Ishikawa (cell line): ENCODE data around the gene COMP.

Experiments used
- CEBPB ChIP-seq: IDR thresholded peaks from 2 replicates; pipeline ENCODE4 v1.6.1; 2012
- CREB1 ChIP-seq: IDR thresholded peaks from 2 replicates; pipeline ENCODE4 v1.6.1; 2012; ENCODE audit warnings: low read depth
- EGR1 ChIP-seq: IDR thresholded peaks from 2 replicates; pipeline ENCODE4 v1.6.1; 2012
- EP300 ChIP-seq: IDR thresholded peaks from 2 replicates; pipeline ENCODE4 v1.6.1; 2012; ENCODE audit warnings: borderline replicate concordance
- FOXM1 ChIP-seq: IDR thresholded peaks from 2 replicates; pipeline ENCODE4 v1.6.1; 2012; ENCODE audit warnings: low read depth, borderline replicate concordance
- NFIC ChIP-seq: IDR thresholded peaks from 2 replicates; pipeline ENCODE4 v1.6.1; 2012
- RAD21 ChIP-seq: IDR thresholded peaks from 2 replicates; pipeline ENCODE4 v1.6.1; 2012; ENCODE audit warnings: low read depth
- TAF1 ChIP-seq: IDR thresholded peaks from 2 replicates; pipeline ENCODE4 v1.6.1; 2012; ENCODE audit warnings: low read depth, mild to moderate bottlenecking
- TCF12 ChIP-seq: IDR thresholded peaks from 2 replicates; pipeline ENCODE4 v1.6.1; 2012; ENCODE audit warnings: low read depth
- TEAD4 ChIP-seq: IDR thresholded peaks from 2 replicates; pipeline ENCODE4 v1.6.1; 2012
- YY1 ChIP-seq: IDR thresholded peaks from 2 replicates; pipeline ENCODE4 v1.6.1; 2012; ENCODE audit warnings: low read depth
- ZBTB7A ChIP-seq: IDR thresholded peaks from 2 replicates; pipeline ENCODE4 v1.6.1; 2012; ENCODE audit warnings: low read depth
- TF ChIP-seq, protein P1 (sequence below): IDR thresholded peaks from 2 replicates; pipeline ENCODE4 v1.6.1; 2012
- TF ChIP-seq, protein P2 (sequence below): IDR thresholded peaks from 2 replicates; pipeline ENCODE4 v1.6.1; 2012
- TF ChIP-seq, protein P3 (sequence below): IDR thresholded peaks from 2 replicates; pipeline ENCODE4 v1.6.1; 2012; ENCODE audit warnings: low read depth, mild to moderate bottlenecking

Gene COMP

DNA sequence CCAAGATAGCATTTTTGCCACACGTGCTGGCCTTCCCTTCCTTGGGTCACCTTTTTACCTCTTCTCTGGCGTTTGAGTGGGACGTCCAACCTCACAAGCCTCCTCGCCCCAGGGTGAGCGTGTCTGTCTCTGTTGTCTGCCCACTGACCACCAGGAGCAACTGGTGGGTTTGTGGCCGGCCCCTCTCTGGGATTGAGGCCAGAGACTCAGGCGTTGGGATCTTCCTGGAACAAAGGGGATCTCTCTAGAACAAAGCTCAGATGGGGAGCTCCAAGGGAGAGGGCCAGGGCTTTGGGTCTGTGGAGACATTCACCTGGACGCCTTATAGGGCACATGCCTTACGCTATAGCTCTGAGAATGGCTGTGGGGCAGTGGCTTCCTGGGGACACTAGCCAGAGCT lies 17.4 kb downstream of the COMP start:
- no peak for TF ChIP-seq YY1
- TF ChIP-seq TAF1 = no peak
- TF ChIP-seq, protein P1, sequence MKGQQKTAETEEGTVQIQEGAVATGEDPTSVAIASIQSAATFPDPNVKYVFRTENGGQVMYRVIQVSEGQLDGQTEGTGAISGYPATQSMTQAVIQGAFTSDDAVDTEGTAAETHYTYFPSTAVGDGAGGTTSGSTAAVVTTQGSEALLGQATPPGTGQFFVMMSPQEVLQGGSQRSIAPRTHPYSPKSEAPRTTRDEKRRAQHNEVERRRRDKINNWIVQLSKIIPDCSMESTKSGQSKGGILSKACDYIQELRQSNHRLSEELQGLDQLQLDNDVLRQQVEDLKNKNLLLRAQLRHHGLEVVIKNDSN = no peak
- TF ChIP-seq, protein P2, sequence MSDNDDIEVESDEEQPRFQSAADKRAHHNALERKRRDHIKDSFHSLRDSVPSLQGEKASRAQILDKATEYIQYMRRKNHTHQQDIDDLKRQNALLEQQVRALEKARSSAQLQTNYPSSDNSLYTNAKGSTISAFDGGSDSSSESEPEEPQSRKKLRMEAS = no peak
- TF ChIP-seq TEAD4 = no peak

DNA sequence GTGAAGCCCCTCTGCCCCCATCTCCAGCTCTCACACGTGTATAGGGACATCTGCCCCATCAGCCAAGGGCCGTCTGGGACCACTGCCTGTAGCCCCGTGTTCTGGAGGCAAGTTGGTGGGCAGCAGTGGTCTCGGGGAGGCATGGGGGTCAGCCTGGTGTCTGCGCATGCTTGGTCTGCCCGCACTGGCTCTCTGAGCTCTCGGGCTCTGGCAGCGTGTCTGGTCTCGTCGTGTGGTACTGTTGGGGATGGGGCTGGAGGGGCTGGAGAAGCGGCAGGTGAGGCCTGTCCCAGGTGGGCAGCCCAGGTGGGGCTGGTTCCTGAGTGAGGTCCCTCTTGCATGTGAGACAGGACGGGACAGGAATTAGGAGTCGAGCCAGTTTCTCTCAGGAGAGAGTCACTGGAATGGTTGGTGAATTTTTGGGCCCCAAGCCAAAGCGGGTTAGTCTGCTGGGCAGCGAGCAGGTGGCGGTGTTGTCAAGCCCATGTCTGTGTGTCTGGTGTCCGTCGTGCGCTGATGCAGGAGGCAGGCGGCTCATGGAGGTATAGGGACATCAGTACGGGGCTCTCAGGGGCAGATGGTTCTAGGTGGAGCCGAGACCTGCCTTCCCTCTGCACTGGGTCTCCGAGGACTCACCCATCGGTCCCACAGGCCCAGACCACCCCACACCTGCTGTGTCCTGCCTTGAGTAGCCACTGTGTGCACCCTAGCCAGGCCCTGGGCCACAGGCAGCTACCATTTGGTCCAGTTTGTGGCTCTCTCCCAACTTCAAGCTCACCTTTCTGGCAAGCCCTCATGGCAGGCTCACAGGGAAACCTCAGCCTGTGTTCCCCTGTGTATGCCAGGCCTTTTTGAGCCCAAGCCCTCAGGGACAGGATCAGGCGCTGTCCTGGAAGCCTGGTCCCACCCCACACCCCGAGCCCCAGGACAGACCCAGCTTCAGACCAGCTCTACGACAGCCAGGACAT lies 18.2 kb downstream of the COMP start:
- TF ChIP-seq, protein P2 = no peak; the same call in 1 of the 2 replicates
- TF ChIP-seq RAD21 (peak; percentile 66), NFIC (peak; percentile 82), TAF1 (no peak), TEAD4 (0 out of 2 replicates have a peak, but pooled peaks have one; percentile 23)

DNA sequence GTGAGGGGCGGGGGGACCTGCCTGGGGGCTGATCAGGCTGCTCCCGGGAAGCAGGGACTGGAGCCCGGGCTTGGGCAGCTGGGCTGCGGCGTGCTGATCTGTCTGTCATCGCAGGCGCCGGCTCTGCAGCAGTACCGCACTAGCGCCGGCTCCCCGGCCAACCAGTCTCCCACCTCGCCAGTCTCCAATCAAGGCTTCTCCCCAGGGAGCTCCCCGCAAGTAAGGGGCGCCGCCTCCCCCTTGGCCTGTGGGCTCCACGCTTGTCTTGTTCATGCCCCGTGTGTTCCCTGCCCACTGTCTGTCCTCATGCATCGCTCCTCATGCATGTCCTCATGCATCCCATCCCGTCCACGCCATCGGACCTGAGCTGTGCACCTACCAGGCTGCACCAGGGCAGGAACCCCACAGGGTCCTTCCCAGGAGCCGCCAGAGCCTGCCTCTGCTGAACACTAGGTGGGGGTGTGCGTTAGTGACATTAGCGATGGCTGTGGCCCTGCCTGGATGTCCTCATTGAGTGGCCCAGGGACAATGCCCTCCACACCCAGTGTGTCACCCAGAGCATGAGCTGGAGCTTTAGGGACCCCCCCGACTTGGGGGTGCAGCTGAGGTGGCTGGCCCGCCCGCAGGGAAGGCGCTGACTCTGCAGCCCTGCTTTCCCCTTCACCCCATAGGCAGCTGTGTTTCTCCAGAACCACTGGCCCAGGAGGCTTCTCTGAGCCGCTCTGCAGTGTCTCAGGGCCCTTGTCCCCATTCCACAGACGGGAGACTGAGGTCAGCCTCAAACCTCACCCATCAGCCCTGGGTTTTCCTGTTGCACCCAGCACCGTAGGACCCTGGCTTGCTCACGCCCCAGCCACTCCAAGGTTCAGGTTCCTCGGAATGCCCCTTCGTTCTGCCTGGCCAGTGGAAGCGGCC lies 19.5 kb downstream of the COMP start:
- peak; percentile 40 for TF ChIP-seq RAD21
- TF ChIP-seq TEAD4 = no peak

DNA sequence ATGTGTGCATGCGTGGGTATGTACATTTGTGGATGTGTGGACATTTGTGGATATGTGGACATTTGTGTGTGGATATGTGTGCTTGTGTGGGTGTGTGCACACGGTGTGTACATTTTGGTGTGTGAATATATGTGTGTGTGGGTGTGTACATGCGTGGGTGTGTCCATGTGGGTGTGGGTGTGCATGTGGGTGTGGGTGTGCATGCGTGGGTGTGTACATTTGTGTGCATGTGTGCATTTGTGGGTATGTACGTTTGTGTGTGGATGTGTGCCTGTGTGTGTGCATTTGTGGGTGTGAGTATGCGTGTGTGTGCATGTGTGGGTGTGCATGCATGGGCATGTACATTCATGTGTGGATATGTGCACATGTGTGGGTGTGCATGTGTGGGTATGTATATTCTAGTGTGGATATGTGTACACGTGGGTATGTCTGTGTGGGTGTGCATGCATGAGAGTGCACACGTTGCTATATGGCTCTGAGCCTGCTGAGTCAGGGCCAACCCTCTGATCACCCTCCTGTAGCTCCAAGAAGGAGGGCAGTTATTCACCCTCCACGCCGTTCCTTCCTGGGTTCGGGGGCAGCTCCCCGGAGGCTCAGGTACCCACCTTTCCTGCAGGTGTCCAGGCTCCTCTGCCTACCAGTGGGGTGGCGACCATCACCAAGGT lies 20.3 kb downstream of the COMP start:
- TF ChIP-seq, protein P2 = no peak
- TF ChIP-seq CEBPB (no peak), EGR1 (no peak), FOXM1 (no peak), TEAD4 (no peak), RAD21 (no peak), TAF1 (no peak), NFIC (no peak), TCF12 (no peak), EP300 (no peak), CREB1 (no peak), ZBTB7A (no peak), YY1 (no peak)
- TF ChIP-seq, protein P1 = no peak

DNA sequence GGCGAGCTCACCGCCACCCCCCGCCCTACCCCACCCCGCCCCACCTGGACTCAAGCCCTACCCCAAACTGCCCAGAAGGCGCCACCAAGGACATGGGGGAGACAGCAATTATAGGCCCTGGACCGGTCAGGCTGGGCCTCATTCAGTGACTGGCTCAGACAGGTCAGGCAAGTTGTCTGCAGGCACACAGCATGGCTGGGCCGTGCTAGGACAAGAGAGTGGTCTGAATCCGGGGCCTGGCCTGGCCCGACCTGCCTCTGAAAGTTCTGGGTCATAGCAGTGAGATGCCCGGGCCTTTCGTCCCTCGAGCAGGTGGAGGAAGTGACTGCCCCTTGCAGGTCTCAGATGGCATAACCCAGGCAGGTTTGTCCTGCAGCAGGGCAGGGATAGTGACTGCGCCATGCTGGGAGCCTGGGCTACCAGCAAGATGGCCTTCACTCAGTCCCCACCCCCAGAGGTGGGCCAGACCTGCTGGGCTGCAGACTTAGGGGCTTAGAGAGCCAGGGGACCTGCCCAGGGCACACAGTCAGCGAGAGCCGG lies 21.0 kb downstream of the COMP start:
- TF ChIP-seq RAD21 (peak; percentile 26; the same call in 1 of the 2 replicates), CEBPB (no peak)

DNA sequence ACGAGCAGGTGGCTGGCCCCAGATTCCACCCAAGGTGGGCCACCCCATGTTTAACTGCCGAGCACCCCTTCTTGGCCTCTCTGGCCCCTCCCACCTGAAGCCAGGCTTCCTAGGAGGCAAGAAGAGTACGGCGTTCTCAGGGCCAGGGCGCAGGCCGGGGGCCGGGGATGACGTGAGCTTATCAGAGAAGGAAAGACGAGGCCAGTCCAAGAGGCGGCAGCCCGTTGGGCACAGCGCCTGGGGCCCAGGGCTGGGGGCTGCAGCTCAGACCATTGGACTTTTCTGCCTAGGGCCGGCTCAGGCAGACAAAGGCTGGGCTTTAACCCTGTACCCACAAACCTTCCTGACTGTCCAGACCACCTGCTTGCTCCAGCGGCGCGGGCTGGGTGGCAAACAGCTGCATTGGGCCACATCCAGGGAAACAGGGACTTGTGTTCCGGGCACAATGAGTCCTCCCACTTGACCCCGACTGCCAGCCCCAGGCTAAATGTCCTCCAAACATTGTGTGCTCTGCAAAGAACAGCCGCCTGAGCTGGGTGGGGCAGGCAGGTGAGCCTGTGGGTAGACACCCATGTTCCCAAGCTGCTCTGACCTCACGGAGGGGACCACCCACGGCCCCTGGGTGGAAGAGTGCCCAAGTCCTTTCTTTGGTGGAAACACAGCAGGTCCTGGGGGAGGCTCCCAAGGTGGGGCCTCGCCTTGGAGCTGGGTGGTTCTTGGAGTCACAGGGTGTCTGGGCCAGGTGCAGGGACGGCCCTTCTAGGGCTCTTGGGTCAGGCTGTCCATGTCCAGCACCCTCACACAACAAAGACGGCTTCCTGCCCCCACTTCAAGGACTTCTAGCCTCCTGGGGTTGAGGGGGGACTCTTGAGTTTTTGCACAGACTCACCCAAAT lies 21.9 kb downstream of the COMP start:
- TF ChIP-seq ZBTB7A = no peak
- no peak for TF ChIP-seq CEBPB
- no peak for TF ChIP-seq NFIC
- no peak for TF ChIP-seq TCF12
- TF ChIP-seq, protein P2 = no peak
- no peak for TF ChIP-seq TEAD4
- no peak for TF ChIP-seq CREB1
- no peak for TF ChIP-seq EP300
- TF ChIP-seq FOXM1 = no peak

DNA sequence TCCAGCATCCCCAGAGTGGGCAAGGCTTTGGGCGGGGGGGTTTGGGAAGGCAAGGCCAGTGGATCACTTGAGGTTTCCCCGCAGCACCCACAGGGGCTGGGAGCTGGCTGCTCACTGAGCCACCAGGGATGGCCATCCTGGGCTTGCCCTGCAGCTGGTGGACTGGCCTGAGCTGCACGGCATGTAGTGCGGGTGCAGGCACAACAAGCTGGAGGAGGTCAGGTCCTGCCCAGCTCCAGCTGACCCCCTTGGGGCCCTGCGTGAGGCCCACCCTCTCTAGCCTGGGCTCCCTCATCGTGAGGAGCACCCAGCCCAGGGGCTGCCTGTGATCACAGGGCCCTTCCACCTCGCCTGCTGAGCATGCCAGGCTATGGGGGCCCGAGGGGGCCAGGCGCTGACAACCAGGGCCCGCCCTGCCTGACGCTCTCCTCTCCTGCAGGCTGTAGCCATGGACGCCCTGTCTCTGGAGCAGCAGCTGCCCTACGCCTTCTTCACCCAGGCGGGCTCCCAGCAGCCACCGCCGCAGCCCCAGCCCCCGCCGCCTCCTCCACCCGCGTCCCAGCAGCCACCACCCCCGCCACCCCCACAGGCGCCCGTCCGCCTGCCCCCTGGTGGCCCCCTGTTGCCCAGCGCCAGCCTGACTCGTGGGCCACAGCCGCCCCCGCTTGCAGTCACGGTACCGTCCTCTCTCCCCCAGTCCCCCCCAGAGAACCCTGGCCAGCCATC lies 22.9 kb downstream of the COMP start:
- TF ChIP-seq NFIC (no peak), FOXM1 (no peak), EP300 (no peak), YY1 (no peak), CREB1 (no peak), CEBPB (no peak), EGR1 (no peak), ZBTB7A (no peak), TCF12 (no peak), TEAD4 (no peak), RAD21 (no peak), TAF1 (no peak)
- TF ChIP-seq, protein P3, sequence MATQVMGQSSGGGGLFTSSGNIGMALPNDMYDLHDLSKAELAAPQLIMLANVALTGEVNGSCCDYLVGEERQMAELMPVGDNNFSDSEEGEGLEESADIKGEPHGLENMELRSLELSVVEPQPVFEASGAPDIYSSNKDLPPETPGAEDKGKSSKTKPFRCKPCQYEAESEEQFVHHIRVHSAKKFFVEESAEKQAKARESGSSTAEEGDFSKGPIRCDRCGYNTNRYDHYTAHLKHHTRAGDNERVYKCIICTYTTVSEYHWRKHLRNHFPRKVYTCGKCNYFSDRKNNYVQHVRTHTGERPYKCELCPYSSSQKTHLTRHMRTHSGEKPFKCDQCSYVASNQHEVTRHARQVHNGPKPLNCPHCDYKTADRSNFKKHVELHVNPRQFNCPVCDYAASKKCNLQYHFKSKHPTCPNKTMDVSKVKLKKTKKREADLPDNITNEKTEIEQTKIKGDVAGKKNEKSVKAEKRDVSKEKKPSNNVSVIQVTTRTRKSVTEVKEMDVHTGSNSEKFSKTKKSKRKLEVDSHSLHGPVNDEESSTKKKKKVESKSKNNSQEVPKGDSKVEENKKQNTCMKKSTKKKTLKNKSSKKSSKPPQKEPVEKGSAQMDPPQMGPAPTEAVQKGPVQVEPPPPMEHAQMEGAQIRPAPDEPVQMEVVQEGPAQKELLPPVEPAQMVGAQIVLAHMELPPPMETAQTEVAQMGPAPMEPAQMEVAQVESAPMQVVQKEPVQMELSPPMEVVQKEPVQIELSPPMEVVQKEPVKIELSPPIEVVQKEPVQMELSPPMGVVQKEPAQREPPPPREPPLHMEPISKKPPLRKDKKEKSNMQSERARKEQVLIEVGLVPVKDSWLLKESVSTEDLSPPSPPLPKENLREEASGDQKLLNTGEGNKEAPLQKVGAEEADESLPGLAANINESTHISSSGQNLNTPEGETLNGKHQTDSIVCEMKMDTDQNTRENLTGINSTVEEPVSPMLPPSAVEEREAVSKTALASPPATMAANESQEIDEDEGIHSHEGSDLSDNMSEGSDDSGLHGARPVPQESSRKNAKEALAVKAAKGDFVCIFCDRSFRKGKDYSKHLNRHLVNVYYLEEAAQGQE = no peak
- TF ChIP-seq, protein P2 = no peak
- TF ChIP-seq, protein P1 = no peak
